Measurements from ENCODE around the gene MMP28.
"Not testable (repeated sequence)": the region's sequence is repeated elsewhere in the genome, so short reads cannot be mapped to it uniquely, and the experiment has no call there.

The MMP28 gene

GRCh38 chr17:35752945-35753764, 42.3 kb downstream of the MMP28 start, which contains the start of gene GAS2L2:
GAS2L2 (minus strand) TSS chr17:35753239; CDS start chr17:35752850, 389 bp downstream.
- Histone ChIP-seq H3K4me2 (ENCODE audit: low read depth, low read length) (no peak within 1 kb of the TSS), H3K9ac (ENCODE audit: low read length) (no peak within 1 kb of the TSS), H3K36me3 (replicated peaks; ENCODE audit: insufficient read depth, low read length) (no peaks in the 10 kb centered on the region), H3F3A (ENCODE audit: insufficient read depth, low read length) (no peaks in the 10 kb centered on the region), H3K27me3 (replicated peaks; ENCODE audit: insufficient read depth, low read length) (peaks cover 28% of the 10 kb centered on the region), H3K79me2 (ENCODE audit: low read length) (no peaks in the 10 kb centered on the region), H2AFZ (ENCODE audit: low read length) (no peak within 1 kb of the TSS), H4K20me1 (ENCODE audit: insufficient read depth, low read length) (no peaks in the 10 kb centered on the region), H3K4me1 (ENCODE audit: low read length) (no peaks in the 10 kb centered on the region), H3K9me2 (replicated peaks; ENCODE audit: insufficient read depth, low read length) (no peaks in the 10 kb centered on the region), H3K9me3 (replicated peaks; ENCODE audit: insufficient read depth, low read length) (no peaks in the 10 kb centered on the region), H3K27ac (ENCODE audit: low read length) (no peak within 1 kb of the TSS), H3K4me3 (ENCODE audit: low read length) (no peak within 1 kb of the TSS)
- TF ChIP-seq CTCF (IDR thresholded peaks at IDR 0.05; ENCODE audit: low read length) = no peak
- DNase-seq = no peak

- no peak overlapping the region for H3K4me2 ChIP-seq (ENCODE audit: low read depth, low read length)
- peaks cover 32% of the 10 kb centered on the region for H3K27me3 ChIP-seq (replicated peaks; ENCODE audit: insufficient read depth, low read length)
- TF ChIP-seq EZH2phosphoT487 (IDR thresholded peaks at IDR 0.05; ENCODE audit: low read length) (no peak), CTCF (IDR thresholded peaks at IDR 0.05; ENCODE audit: low read length) (no peak), EZH2 (optimal IDR thresholded peaks at IDR 0.05; ENCODE audit: low read depth, low read length) (no peak)
- no peak overlapping the region for H3K27ac ChIP-seq (ENCODE audit: low read length)
- H2AFZ ChIP-seq (ENCODE audit: low read length) = no peak overlapping the region
- no peaks in the 10 kb centered on the region for H3K9me2 ChIP-seq (replicated peaks; ENCODE audit: insufficient read depth, low read length)
- DNase-seq = no peak
- H3K4me1 ChIP-seq (ENCODE audit: low read length) = no peaks in the 10 kb centered on the region
- H3K4me3 ChIP-seq (ENCODE audit: low read length) = no peak overlapping the region
- no peaks in the 10 kb centered on the region for H3K9me3 ChIP-seq (replicated peaks; ENCODE audit: insufficient read depth, low read length)
- no peak overlapping the region for H3K9ac ChIP-seq (ENCODE audit: low read length)
- H3F3A ChIP-seq (ENCODE audit: insufficient read depth, low read length) = no peaks in the 10 kb centered on the region
- H3K36me3 ChIP-seq (replicated peaks; ENCODE audit: insufficient read depth, low read length) = no peaks in the 10 kb centered on the region
- no peaks in the 10 kb centered on the region for H4K20me1 ChIP-seq (ENCODE audit: insufficient read depth, low read length)
- no peaks in the 10 kb centered on the region for H3K79me2 ChIP-seq (ENCODE audit: low read length)
Measured at GRCh38 chr17:35752471-35752870, 43.0 kb downstream of the MMP28 start.

DNA sequence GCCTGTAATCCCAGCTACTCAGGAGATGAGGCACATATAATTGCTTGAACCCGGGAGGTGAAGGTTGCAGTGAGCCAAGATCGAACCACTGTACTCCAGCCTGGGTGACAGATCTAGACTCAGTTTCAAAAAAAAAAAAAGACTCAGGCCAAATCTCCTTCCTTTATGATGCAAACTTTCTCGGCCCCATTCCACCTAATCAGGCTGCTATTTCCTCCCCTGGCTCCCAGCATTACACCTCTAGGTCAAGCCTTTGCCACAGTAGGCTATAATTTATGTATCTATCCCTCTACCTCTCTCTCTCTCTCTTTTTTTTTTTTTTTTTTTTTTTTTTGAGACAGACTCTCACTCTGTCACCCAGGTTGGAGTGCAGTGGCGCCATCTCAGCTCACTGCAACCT, 43.9 kb downstream of the MMP28 start:
- not testable (repeated sequence) for H3K4me1 ChIP-seq (ENCODE audit: low read length); H3K9me2 ChIP-seq (replicated peaks; ENCODE audit: insufficient read depth, low read length); H3K9me3 ChIP-seq (replicated peaks; ENCODE audit: insufficient read depth, low read length); H4K20me1 ChIP-seq (ENCODE audit: insufficient read depth, low read length); H3K4me2 ChIP-seq (ENCODE audit: low read depth, low read length); H3K9ac ChIP-seq (ENCODE audit: low read length); DNase-seq; H2AFZ ChIP-seq (ENCODE audit: low read length); H3K79me2 ChIP-seq (ENCODE audit: low read length); H3F3A ChIP-seq (ENCODE audit: insufficient read depth, low read length); H3K27ac ChIP-seq (ENCODE audit: low read length); H3K4me3 ChIP-seq (ENCODE audit: low read length); H3K36me3 ChIP-seq (replicated peaks; ENCODE audit: insufficient read depth, low read length)
- peaks cover 33% of the 10 kb centered on the region for H3K27me3 ChIP-seq (replicated peaks; ENCODE audit: insufficient read depth, low read length)
